Fibroblast of the aortic adventitia (primary cell): ENCODE data around the gene MRPL14. TPM values are rescaled to one million over a fixed set of nuclear protein-coding genes. Genes with fewer than 3 reads are reported as not detected.

Experiments used
- DNase-seq: peaks from one replicate; pipeline ENCODE4 v3.0.0-alpha.2; 2010; ENCODE audit warnings: low read depth
- H3K4me3 ChIP-seq: 2 replicates; pipeline ENCODE4 v1.5.1; 2011; ENCODE audit warnings: low read depth, mild to moderate bottlenecking, control low read depth, low read length, moderate library complexity
- CTCF ChIP-seq: IDR thresholded peaks from 2 replicates; pipeline ENCODE4 v1.5.1; 2011; ENCODE audit warnings: mild to moderate bottlenecking, low read length, control low read depth, inconsistent platforms; ENCODE audit not compliant: insufficient read depth
- total RNA-seq: library from RNA; depleted of rRNA; stranded (reverse); fragments of >200 nt; gene quantifications from 2 replicates; pipeline ENCODE4 v1.2.3, GENCODE V29; 2012; ENCODE audit warnings: low replicate concordance

MRPL14 gene
- total RNA-seq, 1 donor, result 34.5 TPM

- no peak for TF ChIP-seq CTCF
- H3K4me3 ChIP-seq, result no peak overlapping the region
Measured at GRCh38 chr6:44066394-44067172, 60.7 kb downstream of the MRPL14 start.

GRCh38 chr6:44065443-44066140 is 61.7 kb downstream of the MRPL14 start:
- no peak for TF ChIP-seq CTCF
- no peak for DNase-seq
- H3K4me3 ChIP-seq, result no peak overlapping the region

More at GRCh38 chr6:44066394-44067172, 60.7 kb downstream of the MRPL14 start:
- DNase-seq, result no peak

GRCh38 chr6:44064948-44065272 is 62.3 kb downstream of the MRPL14 start:
- DNase-seq, result no peak
- H3K4me3 ChIP-seq, result no peak overlapping the region
- no peak for TF ChIP-seq CTCF

- no peak overlapping the region for H3K4me3 ChIP-seq
- TF ChIP-seq CTCF, result no peak
- DNase-seq, result peak; percentile 98
Measured at GRCh38 chr6:44064089-44064947, 62.9 kb downstream of the MRPL14 start.

- H3K4me3 ChIP-seq, result no peak overlapping the region
- TF ChIP-seq CTCF, result no peak
- DNase-seq, result no peak
Measured at GRCh38 chr6:44063561-44064059, 63.6 kb downstream of the MRPL14 start.

Other genes starting within 250 kb of the MRPL14 start
- 7.2 and 20.7 TPM in 2 replicates for gene TMEM63B, start 102 bp upstream of the MRPL14 start, total RNA-seq
- gene CAPN11, start 31.4 kb upstream of the MRPL14 start, total RNA-seq, result not detected in 2 replicates
- not detected in 2 replicates for gene MYMX, start 89.5 kb upstream of the MRPL14 start, total RNA-seq
- 5.2 and 23.6 TPM in 2 replicates for gene SLC29A1, start 96.1 kb upstream of the MRPL14 start, total RNA-seq
- 797 and 832 TPM in 2 replicates for gene HSP90AB1, start 119.6 kb upstream of the MRPL14 start, total RNA-seq
- 56.4 and 60.8 TPM in 2 replicates for gene SLC35B2, start 130.1 kb upstream of the MRPL14 start, total RNA-seq
- 5.4 and 74.7 TPM in 2 replicates for gene NFKBIE, start 138.1 kb upstream of the MRPL14 start, total RNA-seq
- not detected in 2 replicates for gene TMEM151B, start 143.0 kb upstream of the MRPL14 start, total RNA-seq
- 6.8 and 12.7 TPM in 2 replicates for gene AARS2, start 185.9 kb upstream of the MRPL14 start, total RNA-seq
- gene SPATS1, start 215.2 kb upstream of the MRPL14 start, total RNA-seq, result not detected in 2 replicates